Measurements from ENCODE around the gene CENPP. TPM values are rescaled to one million over a fixed set of nuclear protein-coding genes. Genes with fewer than 3 reads are reported as not detected.

CENPP gene
- total RNA-seq, 1 experiment from 2014 or later = 3.6 TPM

GRCh38 chr9:92644278-92644677 lies 318.5 kb downstream of the CENPP start:
- no peak for DNase-seq (ENCODE audit: low read depth)
- in situ Hi-C loops (cut with HindIII; ENCODE audit: low pct_unique_long_range_greater_than_20kb, low sequenced_read_pairs) = no loop called here

- in situ Hi-C loops (cut with HindIII; ENCODE audit: low pct_unique_long_range_greater_than_20kb, low sequenced_read_pairs) = no loop called here
- DNase-seq (ENCODE audit: low read depth) = no peak
These were observed 319.3 kb downstream of the CENPP start for GRCh38 chr9:92645041-92645440.

GRCh38 chr9:92647671-92648473 lies 322.1 kb downstream of the CENPP start:
- no peak for DNase-seq (ENCODE audit: low read depth)
- in situ Hi-C loops (cut with HindIII; ENCODE audit: low pct_unique_long_range_greater_than_20kb, low sequenced_read_pairs) = no loop called here

GRCh38 chr9:92648474-92648971 lies 322.8 kb downstream of the CENPP start:
- in situ Hi-C loops (cut with HindIII; ENCODE audit: low pct_unique_long_range_greater_than_20kb, low sequenced_read_pairs) = no loop called here
- DNase-seq (ENCODE audit: low read depth) = no peak

- DNase-seq (ENCODE audit: low read depth) = no peak
- in situ Hi-C loops (cut with HindIII; ENCODE audit: low pct_unique_long_range_greater_than_20kb, low sequenced_read_pairs) = no loop called here
These were observed 323.3 kb downstream of the CENPP start for GRCh38 chr9:92649007-92649406.

GRCh38 chr9:92650296-92650695 lies 324.5 kb downstream of the CENPP start:
- no peak for DNase-seq (ENCODE audit: low read depth)
- in situ Hi-C loops (cut with HindIII; ENCODE audit: low pct_unique_long_range_greater_than_20kb, low sequenced_read_pairs) = no loop called here

- in situ Hi-C loops (cut with HindIII; ENCODE audit: low pct_unique_long_range_greater_than_20kb, low sequenced_read_pairs) = no loop called here
- no peak for DNase-seq (ENCODE audit: low read depth)
These were observed 325.3 kb downstream of the CENPP start for GRCh38 chr9:92650839-92651621.

- in situ Hi-C loops (cut with HindIII; ENCODE audit: low pct_unique_long_range_greater_than_20kb, low sequenced_read_pairs) = no loop called here
- no peak for DNase-seq (ENCODE audit: low read depth)
These were observed 326.7 kb downstream of the CENPP start for GRCh38 chr9:92652461-92652860.

- no peak for DNase-seq (ENCODE audit: low read depth)
- in situ Hi-C loops (cut with HindIII; ENCODE audit: low pct_unique_long_range_greater_than_20kb, low sequenced_read_pairs) = no loop called here
These were observed 328.9 kb downstream of the CENPP start for GRCh38 chr9:92654481-92655301.

GRCh38 chr9:92655366-92655765 lies 329.6 kb downstream of the CENPP start:
- in situ Hi-C loops (cut with HindIII; ENCODE audit: low pct_unique_long_range_greater_than_20kb, low sequenced_read_pairs) = no loop called here
- no peak for DNase-seq (ENCODE audit: low read depth)

- no peak for DNase-seq (ENCODE audit: low read depth)
- in situ Hi-C loops (cut with HindIII; ENCODE audit: low pct_unique_long_range_greater_than_20kb, low sequenced_read_pairs) = no loop called here
These were observed 330.3 kb downstream of the CENPP start for GRCh38 chr9:92655896-92656536.

GRCh38 chr9:92656537-92656925 lies 330.8 kb downstream of the CENPP start:
- DNase-seq (ENCODE audit: low read depth) = no peak
- in situ Hi-C loops (cut with HindIII; ENCODE audit: low pct_unique_long_range_greater_than_20kb, low sequenced_read_pairs) = no loop called here

GRCh38 chr9:92657296-92658094 lies 331.7 kb downstream of the CENPP start:
- in situ Hi-C loops (cut with HindIII; ENCODE audit: low pct_unique_long_range_greater_than_20kb, low sequenced_read_pairs) = no loop called here
- no peak for DNase-seq (ENCODE audit: low read depth)

- DNase-seq (ENCODE audit: low read depth) = no peak
- in situ Hi-C loops (cut with HindIII; ENCODE audit: low pct_unique_long_range_greater_than_20kb, low sequenced_read_pairs) = no loop called here
These were observed 332.4 kb downstream of the CENPP start for GRCh38 chr9:92658176-92658575.

GRCh38 chr9:92658611-92659010 lies 332.9 kb downstream of the CENPP start:
- no peak for DNase-seq (ENCODE audit: low read depth)
- in situ Hi-C loops (cut with HindIII; ENCODE audit: low pct_unique_long_range_greater_than_20kb, low sequenced_read_pairs) = no loop called here

GRCh38 chr9:92659601-92660000 lies 333.8 kb downstream of the CENPP start:
- in situ Hi-C loops (cut with HindIII; ENCODE audit: low pct_unique_long_range_greater_than_20kb, low sequenced_read_pairs) = no loop called here

GRCh38 chr9:92660266-92660665 lies 334.5 kb downstream of the CENPP start:
- in situ Hi-C loops (cut with HindIII; ENCODE audit: low pct_unique_long_range_greater_than_20kb, low sequenced_read_pairs) = no loop called here
- DNase-seq (ENCODE audit: low read depth) = no peak

More at GRCh38 chr9:92659601-92660000, 333.8 kb downstream of the CENPP start:
- DNase-seq (ENCODE audit: low read depth) = no peak
